ENCODE results near the gene KDF1.
"Not testable (repeated sequence)": the region's sequence is repeated elsewhere in the genome, so short reads cannot be mapped to it uniquely, and the experiment has no call there.

KDF1 gene

DNA sequence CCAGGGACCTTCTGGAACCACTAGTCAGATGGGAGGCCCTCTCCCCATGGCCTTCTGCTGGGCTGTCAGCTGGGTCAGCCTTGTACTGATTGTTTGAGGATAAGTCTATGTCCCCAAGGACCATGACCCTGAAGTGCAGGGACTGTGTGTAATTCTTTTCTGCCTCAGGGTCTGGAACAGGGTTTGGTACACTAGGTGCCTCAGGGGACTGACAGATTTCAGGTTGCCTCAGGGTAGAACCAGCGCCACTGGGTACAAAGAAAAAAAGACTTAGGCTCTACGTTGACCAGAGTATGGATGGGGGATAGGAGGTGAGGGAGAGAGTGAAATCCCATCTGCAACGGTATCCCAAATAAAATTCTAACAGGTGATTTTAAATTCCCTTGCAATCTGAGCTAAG is 3.0 kb downstream of the KDF1 start:
- no peak for DNase-seq

DNA sequence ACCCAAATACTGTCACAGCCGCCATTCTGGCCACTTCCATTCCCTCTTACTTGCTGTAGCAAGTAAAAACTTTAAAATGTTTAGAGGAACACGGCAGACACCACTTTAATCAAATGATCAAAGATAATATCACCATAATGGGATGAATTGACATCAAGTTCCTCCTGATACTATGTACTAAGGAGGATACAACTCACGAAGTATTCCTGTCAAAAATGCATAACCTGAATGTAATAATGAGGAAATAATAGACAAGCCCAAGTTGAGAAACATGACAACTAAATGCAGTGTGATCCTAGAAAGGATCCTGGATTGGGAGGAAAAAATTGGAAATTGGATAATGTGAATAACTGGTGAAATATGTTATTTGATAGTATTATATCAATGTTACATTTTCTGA is 3.9 kb downstream of the KDF1 start:
- no peak for DNase-seq

DNA sequence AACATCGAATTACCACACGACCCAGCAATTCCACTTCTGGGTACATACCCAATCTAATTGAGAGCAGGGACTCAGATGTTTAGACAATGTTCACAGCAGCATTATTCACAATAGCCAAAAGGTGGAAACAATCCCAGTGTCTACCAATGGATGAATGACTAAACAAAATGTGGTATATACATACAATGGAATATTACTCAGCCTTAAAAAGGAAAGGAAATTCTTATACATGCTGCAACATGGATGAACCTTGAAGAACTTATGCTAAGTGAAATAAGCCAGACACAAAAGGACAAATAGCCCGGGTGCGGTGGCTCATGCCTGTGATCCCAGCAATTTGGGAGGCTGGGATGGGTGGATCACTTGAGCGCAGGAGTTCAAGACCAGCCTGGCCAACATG is 6.9 kb downstream of the KDF1 start:
- no peak for DNase-seq

DNA sequence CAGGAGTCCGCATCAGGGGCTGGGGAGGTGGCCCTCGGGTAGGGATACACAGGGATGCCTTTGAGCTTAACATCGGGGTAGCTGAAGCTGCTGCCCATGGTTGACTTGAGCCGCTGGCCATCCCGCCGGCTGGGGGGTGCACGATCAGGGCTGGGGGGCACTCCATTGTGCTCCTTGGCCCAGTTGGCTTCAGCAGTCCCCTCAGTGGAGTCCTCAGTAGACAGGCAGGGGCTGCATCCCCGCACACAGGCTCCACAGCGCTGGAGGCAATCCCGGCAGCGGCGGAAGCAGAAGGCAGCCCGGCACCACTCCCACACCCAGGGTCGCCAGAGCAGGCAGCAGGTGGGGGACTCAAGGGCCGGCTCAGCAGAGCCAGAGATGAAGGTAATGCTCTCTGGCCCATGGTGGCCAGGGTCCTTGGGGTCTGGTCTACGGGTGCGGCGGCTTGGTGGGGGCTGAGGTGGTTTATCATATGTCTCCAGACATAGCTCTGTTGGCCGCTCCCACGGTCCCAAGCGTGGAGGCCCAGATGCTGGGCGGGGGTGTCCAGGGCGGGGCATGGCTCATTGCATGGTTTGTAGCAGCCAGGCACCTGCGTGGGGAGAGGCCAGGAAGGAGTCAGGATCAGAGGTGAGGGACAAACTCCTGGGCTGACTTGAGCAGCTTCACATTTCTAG is 8.3 kb downstream of the KDF1 start:
- no peak for DNase-seq

DNA sequence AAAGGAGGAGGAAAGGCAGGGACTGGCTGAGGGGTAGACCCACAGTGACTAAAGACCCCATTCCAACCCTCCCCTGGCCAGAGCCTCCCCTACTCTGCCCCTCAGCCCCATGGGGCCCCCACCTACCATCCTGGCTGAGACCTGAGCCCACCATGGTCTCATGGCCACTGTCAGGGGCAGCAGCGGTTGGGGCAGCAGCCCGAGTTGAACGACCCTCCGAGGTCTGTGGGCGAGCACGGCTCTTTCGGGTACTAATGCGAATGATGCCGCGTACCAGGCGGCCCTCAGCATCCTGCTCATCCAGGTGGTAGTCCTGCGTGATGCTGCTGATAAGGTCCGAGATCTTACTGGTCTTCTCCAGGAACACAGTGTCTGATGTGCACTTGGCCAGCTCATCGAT is 9.1 kb downstream of the KDF1 start:
- DNase-seq = no peak

DNA sequence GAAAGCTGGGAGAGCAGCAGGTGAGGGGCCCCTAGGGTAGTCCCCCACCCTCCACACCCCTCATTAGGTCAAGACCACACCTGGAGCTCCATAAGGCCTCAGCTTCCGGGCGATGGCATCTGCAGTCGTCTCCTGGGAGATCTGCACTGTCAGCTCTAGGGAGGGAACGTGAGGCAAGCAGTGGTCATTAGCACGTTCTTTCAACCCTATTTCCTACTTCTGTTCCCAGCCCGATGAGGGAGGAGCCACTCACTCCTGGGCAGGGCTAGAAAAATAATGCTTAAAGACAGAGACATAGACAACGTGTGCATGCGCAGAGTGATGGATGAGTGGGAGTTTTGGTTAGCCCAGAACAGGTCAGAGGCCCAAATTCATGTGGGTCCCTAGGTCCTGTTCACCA is 9.7 kb downstream of the KDF1 start:
- DNase-seq = no peak

DNA sequence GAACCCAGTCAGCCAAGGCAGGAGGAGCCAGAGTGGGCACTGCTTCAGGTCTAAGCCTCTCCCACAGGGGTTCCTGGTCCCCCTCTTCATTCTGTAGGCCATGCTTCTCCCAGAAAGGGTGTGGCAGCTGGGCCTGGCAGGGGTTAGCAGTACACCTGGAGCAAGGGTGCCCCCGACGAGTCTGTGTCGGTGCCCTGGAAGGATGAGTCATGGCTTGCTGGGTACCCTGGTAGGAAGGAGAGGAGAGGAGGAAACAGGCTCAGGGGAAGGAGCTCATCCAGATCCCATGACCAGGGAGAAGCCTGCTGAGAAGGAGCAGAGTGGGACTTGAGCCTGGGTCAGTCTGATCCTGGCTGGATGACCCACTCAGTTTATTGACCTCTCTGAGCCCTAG is 10.3 kb downstream of the KDF1 start:
- DNase-seq = no peak

DNA sequence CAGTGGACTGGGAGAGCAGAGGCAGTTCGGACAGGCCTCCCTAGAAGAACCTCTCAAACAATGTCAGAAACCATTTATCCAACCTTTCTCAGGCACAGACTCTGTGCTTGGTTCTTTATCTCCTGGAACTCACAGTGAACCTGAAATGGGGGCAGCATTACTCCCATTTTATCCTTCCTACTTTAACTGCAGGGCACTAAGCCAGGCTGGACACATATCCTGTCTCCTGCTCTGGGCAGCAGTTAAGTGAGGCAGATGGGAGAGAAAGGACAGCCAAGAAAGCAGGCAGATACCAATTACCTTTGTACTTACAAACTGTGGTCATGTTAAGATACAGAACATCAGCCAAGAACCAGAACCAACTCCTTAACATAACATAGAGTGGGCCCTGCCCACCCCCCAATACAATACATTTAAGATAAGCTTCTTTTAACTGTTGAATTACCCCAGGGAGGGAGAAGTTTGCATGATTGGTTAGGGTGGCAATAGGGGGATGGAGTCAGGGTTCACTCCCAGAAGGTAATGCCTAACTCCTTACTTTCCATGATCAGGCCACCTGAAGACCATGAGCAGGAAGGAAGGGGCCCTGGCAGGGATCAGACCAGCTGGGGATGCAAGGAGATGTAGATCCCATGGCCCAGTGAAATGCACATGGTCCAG is 10.9 kb downstream of the KDF1 start:
- DNase-seq = no peak

DNA sequence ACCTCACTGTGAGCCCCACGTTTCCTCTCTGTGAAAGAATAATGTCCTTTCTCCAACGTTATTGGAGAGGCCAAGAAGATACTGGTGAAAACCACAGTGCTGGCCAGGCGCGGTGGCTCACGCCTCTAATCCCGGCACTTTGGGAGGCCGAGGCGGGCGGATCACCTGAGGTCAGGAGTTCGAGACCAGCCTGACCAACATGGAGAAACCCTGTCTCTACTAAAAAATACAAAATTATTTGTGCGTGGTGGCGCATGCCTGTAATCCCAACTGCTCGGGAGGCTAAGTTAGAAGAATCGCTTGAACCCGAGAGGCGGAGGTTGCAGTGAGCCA is 11.6 kb downstream of the KDF1 start:
- not testable (repeated sequence) for DNase-seq

DNA sequence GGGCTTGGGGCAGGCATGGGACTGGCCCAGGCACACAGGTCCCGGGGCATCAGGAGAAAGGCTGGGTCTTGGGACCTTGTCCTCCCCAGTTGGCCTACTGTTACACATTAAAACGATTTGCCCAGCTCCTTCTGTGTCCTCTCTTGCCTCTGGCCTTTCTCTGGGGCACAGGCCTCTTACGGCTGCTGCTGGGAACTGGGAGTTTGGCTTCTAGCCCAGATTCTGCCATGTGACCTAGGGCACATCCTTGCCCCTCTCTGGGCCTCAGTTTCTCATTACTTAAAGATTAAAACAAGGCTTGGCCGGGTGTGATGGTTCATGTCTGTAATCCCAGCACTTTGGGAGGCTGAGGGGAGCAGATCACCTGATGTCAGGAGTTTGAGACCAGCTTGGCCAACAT is 14.0 kb downstream of the KDF1 start:
- no peak for DNase-seq

DNA sequence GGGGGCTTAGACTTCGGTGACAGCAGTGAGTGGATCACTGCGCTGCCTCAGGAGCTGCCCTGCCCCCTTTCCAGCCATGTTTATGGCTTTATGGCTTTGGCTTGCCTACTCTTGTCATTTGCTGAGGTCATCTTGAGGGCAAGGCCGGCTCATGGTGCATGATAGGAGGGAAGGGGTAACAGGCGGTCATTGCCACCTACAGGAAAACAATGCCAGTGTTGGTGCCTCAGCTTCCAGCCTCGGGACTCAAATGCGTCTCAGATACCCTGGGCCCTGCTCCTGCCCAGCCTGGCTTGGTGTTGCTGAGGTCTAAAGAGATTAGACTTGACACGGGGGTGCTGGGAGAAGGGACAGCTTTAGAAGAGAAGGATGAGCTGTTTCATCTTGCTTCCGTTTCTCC is 14.5 kb downstream of the KDF1 start:
- no peak for DNase-seq

DNA sequence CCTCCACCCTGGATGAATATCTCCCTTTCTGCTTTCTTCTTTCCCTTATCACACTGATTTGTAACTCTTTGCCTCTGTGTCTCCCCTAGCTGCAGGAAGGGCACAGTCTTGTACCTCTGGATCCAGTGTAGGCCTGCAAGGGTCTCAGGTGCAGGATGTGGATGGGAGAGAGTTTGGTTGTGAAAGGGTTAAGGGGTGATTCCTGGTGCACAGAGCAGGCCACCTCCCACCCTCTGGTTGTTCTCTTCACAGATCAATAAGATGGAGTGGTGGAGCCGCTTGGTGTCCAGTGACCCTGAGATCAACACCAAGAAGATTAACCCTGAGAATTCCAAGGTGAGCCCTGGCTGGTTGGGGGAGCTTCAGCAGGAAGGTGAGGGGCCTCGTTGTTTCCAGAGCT is 15.1 kb downstream of the KDF1 start:
- no peak for DNase-seq

DNA sequence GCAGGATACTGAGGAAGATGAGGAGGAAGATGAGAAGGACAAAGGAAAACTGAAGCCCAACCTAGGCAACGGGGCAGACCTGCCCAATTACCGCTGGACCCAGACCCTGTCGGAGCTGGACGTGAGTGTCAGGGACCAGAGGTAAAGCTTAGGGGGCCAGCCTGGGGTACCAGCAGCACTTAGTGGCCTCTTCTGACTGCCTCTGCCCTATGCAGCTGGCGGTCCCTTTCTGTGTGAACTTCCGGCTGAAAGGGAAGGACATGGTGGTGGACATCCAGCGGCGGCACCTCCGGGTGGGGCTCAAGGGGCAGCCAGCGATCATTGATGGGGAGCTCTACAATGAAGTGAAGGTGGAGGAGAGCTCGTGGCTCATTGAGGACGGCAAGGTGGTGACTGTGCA is 17.6 kb downstream of the KDF1 start:
- DNase-seq = no peak

DNA sequence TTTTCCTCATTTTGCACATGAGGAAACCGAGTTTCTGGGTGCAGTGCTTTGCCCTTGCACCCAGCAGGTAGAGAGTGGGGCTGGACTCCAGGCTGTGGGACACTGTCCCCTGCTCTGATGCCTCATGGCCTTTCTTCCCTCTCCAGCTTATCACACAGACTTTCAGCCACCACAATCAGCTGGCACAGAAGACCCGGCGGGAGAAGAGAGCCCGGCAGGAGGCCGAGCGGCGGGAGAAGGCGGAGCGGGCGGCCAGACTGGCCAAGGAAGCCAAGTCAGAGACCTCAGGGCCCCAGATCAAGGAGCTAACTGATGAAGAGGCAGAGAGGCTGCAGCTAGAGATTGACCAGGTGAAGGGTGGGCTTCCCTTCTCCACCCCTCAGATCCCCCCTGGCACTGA is 19.0 kb downstream of the KDF1 start:
- no peak for DNase-seq

DNA sequence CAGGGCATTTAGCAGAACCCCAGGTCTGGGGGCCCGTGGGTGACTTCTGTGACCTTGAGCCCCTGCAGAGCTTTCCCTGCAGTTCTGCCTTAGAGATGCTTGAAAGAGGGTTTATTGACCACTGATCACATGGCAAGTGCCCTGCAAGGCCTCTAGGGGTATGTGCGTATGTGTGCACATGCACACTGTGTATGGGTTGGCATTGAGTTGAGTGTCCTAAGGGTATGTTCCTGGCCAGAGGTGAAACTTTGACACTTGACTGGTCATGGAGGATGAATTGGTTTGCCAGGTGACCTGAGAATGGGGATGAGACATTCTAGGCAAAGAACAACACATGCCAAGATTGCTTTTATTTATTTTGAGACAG is 21.6 kb downstream of the KDF1 start:
- no peak for DNase-seq

DNA sequence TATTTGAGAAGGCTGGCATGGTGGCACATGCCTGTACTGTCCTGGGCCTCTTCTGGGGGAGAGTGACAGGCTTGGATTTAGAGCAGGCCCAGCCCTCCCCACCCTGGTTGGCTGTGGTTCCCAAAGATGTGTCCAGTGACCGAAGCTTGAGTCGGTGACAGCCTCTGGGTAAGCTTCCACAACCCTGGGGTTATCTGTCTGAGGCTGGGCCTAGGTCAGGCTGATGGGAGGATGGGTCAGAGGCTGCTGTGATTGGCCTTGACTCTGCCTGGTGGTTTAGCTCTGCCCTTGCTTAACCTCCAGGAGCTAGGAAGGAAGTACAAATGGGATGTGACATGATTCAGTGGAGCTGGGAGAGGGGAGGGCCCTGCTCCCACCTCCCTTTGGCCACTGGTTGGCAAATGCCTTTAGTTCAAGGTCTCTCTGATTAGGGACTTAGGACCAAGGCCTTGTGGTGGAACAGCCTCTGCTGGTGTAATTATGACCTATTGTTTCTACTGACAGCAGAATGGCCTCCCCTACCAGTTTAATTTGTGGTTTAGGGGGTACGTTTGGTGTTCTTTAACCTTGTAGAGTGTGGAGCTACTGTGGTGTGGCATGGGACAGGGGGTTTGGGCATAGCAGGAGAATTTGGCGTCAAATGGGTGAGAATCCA is 22.1 kb downstream of the KDF1 start:
- no peak for DNase-seq

DNA sequence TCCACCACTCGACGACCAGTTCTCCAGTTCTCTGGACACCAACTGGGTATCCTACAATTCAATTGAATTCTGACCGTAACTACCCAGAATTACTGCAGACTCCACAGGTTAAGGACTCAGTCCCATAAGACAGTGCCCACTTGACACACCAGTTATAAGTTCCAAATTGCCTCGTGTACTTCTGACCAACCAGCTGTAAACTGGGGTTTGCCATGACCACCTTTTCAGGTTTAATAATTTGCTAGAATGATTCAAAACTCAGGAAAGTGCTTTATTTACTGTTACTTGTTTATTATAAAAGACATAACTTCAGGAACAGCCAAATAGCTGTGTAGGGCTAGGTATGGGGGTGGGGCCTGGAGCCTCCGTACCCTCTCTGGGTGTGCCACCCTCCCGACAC is 23.4 kb downstream of the KDF1 start:
- no peak for DNase-seq

DNA sequence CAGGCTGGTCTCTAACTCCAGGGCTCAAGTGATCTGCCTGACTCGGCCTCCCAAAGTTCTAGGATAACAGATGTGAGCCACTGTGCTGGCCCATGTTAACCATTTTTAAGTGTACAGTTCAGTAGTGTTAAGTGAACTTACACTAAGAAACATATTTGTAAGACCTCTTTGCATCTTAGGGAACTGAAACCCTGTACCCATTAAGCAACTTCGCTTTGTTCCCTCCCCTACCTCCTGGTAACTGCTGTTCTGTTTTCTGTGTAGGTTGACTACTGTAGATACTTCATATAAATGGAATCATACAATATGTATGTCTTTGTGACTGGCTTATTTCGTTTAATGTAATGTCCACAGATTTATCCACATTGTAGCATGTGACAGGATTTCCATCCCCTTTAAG is 27.7 kb downstream of the KDF1 start:
- no peak for DNase-seq

DNA sequence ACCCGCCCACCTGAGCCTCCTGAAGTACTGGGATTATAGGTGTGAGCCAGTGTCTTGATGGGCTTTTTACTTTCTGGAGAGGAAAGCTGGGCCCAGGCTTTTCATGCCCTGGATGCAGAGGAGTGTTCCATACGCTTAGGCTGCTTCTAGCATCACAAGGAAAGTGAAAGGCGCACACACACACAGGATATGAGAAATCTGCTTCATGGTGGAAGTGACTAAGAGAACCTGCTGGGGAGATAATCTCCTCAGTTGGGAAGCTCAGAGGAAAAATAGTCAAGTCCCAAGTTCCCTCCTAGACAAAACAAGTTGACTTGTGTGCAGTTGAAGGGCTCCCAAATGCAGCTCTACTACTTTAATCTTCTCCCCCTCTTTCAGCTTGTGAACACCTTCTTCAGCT is 36.6 kb downstream of the KDF1 start:
- no peak for DNase-seq

DNA sequence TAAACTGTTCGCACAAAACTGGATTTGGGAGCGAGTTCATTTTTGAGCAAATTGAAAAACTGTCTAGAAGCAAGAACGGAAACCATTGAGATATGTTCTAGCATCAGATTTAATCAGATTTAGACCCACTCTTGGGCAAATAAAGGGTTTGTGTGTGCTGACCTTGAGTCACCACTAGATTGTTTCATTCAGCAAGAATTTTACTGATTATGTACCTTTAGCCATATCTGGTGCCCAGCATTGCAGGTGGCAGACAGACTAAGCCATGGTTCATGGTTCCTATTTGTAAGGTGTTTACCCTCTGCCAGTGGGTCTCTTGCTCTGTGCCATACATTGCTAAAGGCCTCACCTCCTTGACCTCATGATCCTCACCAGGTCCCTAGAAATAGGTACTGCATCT is 37.4 kb downstream of the KDF1 start:
- no peak for DNase-seq

DNA sequence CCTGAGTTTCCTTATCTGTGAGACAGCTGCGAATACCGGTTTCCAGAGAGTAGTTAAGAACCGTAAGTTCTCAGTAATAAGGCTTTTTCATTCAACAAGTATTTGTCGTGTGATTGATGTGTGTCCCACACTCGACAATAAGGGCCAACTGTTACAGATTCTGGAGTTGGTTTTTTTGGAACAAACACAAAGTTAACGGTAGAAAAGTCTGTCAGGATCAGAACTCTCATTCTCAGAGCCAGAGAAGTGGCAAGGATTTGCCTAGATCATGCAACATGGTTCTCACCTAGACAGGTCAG is 37.9 kb downstream of the KDF1 start:
- DNase-seq = no peak

DNA sequence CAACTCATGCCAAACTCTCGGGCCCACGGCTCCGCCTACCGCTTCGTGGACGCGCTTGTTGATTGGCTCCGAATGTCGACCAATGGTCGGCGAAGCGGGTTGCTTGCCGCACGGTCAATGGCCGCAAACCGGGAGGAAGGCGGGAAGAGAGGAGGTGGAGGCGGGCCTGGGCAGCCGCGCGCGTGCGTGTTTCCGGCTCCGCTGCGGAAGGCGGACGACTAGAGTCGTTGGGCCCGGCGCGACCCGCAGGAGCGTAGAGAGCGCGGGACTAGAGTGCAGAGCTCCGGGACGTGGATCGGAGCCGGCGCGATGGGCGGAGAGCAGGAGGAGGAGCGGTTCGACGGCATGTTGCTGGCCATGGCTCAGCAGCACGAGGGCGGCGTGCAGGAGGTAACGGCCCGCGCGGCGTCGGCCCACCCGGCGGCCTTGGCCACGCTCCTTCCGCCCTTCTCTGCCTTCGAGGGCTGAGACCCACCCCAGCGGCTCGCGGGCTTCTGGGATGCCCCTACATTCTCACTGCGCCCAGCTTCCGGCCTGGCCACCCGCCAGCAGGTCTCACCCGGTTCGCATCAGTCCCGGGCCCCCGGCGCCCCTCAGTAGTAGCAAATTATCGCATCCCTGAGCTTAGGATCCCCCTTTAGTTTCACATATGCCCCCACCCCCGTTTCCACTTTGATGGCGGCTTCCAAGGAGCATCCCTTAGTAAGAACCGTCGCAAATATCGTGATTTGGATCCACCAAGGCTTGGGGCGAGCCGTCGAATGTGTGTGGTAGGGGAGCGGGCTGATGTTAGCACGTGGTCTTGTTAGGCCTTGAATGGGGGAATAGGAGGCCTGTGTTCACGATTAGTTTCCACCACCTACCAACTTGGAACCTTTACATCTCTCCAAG is 38.5 kb downstream of the KDF1 start, which contains the start of gene NUDC:
TSS of gene NUDC (plus strand) at position 204 of the 891 bp plus-strand sequence. CDS start at position 310, 106 bp downstream.
- peak; percentile 88 for DNase-seq

DNA sequence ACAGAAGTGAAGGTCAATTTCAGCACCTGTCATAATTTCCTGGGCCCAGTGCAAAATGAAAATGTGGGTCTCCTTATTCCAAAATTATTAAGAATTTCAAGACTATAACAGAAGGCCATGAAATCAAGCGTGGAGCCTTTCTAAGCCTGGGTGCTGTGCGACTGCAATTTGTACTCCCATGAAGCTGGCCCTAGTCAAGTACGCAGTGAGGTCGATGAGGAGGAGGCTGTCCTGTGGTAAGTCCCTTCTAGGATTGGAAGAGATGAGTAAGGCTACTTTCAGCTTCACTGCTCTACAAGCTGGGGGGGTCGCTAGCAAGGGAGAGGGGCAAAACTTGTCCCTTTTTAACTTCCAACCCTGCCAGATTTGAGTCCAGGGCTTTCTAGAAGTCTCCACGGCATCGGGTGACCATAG is 39.1 kb downstream of the KDF1 start:
- DNase-seq = no peak
